ELR (cell line): ENCODE data around the gene ARSG.
A peak's percentile ranks its signal among the peaks of the same experiment; 100 is the strongest.

ENCODE experiments used
- DNase-seq: peaks from one replicate; pipeline ENCODE4 v3.0.0-alpha.2; 2015; ENCODE audit warnings: low read depth

Gene ARSG

GRCh38 chr17:68429881-68430280 is 138.6 kb downstream of the ARSG start:
- no peak for DNase-seq

GRCh38 chr17:68431045-68431608 is 139.8 kb downstream of the ARSG start:
- no peak for DNase-seq

DNA sequence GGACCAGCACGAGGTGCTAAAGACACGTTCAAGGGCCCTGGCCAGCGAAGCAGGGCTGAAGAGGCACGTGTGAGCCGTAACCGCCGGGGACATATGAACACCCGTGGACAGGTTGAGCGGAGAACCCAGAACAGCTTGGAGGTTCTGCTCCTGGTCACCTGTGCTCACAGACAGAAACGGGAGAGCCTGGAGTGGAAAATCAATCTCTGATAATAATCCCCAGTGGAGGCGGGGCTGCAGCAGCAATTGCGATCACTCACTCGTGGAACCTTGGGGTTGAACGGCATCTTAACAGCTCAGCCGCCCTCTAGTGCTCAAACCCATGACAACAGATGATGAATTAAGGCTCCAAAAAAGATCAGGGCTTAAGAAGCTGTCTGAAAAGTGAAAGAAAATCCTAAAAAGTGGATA is 140.4 kb downstream of the ARSG start:
- peak; percentile 58 for DNase-seq

- DNase-seq = no peak
Measured at GRCh38 chr17:68432086-68432864, 141.0 kb downstream of the ARSG start.

- DNase-seq = no peak
Measured at GRCh38 chr17:68433211-68433610, 141.9 kb downstream of the ARSG start.

DNA sequence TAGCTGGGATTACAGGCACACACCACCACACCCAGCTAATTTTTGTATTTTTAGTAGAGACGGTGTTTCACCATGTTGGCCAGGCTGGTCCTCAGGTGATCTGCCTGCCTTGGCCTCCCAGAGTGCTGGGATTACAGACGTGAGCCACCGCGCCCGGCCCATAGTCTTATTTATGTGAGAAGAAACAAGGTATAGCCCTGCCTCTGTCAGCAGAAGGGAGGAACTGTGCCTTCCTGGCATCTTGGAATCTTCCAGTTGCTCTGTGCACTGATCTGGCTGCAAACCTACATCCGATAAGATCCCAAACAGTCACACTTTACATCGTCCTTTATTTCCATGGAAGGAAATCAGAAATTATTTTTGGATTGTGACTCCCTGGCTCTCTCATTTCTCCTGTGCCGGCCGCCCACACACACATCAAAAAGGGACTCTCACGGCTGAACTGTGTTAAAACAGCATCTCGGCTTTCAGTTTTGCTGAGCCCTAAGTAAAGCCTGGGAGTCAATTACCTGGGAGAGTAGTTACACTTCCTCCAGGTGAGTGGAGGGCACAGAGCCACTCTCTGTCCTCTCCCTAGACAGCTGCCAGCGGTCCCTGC is 142.7 kb downstream of the ARSG start:
- no peak for DNase-seq

DNA sequence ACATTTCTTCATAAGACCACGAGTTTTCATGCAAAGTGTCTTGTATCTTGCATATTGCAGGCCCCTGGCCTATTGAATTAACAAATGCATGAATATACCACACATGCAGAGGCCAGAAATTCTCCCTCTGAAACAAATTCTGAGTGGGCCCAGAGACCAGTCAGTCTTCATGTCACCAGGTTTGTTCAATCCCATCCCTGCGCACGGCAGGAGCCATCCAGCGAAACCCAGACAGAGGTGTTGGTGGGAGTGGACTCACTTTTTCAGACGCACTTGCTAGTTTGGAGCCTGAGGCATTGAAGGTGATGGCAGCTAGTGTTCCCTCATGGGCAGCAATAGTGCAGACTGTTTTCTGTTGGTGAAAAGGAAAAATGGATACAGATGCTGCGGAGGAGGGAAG is 144.1 kb downstream of the ARSG start:
- DNase-seq = no peak

DNA sequence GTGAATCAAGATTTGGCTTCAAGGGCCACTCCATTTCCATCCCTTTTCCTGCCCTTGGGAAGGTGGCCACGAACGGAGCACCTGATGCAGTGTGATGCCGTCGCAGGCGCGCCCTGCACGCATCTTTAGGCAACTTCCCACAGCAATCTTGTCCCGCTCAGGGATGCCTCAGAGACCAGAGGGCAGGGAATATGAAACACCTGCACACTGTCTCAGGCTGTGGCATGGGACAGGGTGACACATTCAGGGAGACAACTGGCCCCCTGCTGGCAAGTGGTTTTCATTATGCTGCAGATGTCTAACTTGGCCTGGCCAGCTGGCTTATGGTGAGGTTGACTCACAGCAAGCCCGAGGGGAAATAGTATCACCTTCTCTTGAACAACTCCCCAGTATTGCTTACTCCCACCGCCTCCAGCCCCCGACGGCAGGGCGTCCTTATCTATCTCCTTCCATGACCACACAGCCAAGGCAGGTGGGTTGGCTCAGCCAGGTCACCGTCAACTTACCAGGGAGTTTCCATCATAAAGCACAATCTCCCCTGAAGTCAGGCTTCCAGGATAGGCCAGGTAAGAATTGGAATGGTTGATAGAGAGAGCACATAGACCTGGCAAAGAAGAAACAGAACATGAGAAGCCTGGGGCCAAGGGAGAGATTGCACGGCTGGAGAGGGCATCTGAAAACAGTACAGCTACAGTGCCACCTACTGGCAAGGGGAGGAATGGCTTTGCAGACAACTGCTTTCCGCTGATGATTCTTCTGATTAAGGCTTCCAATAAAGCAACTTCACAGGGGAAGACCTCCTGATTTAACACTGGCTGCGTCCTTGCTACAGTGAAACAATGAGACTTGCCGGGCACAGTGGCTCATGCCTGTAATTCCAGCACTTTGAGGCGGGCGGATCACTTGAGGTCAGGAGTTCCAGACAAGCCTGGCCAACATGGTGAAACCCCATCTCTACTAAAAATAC is 144.9 kb downstream of the ARSG start:
- peak; percentile 97 for DNase-seq

DNA sequence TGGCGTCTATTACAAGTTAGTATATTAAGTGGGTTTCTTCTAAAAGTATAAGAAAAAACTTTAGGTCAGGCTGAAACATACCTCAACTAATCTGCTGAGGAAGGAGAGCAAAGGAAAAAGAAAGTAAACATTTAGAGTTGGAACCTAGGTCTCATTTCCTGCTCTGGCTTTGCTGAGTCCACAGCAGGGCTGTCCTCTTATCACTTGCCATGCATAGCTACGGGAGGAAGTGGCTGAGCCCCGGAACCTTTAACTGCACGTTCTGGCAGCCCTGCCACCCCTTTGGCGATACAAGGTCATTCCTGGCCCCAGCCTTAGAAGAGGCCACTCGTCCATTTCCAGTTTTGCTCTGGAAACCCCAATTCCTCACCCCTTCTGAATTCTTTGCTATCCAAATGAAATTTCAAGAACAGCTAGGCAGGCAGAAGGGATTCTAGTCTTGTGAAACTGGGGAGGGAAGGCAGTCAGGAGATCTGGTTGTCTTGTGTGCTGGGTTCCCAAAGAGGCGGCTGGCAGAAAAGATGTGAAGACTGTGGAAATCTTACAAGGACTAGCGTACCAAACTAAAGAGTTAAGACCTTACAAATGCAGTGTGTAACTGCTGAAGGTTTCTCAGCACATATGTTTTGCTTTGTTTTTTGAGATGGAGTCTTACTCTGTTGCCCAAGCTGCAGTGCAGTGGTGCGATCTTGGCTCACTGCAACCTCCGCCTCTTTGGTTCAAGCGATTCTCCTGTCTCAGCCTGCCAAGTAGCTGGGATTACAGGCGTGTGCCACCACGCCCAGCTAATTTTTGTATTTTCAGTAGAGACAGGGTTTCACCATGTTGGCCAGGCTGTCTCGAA is 146.9 kb downstream of the ARSG start:
- DNase-seq = peak; percentile 28

- DNase-seq = no peak
Measured at GRCh38 chr17:68439656-68440290, 148.5 kb downstream of the ARSG start.

DNA sequence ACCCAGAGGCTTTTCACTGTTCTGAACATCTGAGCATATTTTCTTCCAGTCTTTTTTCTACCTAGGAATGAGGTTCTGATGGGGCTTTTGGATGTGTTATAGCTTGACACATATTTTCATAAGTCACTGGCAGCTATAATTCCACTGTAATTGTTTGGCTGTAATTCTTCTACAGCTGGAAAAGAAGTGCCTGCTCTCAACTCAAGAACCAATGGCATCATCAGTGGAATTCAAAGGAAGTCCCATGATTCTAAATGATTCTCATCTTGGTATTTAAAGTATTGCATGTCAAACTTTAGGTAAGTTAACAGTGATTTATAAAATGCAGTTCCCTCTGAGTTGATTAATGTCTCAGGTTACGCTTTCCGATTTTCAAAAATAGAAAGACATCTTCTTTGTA is 149.2 kb downstream of the ARSG start:
- no peak for DNase-seq

DNA sequence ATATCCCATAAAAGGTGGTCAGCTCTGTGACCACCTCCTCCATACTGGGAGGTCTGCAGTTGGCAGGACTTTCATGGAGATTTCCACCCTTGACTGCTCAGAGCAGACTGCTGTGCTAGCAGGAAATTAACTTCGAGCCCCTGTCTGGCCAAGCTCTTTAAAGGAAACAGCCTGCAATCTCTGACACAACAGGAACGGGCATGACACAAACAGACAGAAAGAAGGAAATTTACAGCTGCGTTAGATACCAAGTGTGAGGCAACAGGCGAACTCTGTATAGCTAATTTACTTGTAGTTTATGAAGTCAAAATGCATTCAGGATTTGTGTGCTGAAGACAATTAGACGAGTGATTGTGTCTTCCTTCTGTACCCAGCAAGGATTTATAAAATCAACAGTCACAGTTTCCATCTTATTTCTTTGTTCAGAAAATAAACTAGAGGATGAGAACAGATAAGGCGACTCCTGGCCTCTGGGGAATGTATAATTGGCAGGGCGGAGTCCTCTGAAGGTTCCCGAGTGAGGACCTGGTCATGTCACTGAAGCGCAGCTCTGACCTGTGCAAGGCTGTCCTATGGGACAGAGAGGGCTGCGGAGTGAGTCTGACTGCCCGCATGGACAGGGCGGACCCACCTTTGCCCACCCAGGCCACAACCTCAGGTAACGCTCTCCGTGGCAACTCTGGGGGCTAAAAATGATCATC is 149.9 kb downstream of the ARSG start:
- no peak for DNase-seq

DNA sequence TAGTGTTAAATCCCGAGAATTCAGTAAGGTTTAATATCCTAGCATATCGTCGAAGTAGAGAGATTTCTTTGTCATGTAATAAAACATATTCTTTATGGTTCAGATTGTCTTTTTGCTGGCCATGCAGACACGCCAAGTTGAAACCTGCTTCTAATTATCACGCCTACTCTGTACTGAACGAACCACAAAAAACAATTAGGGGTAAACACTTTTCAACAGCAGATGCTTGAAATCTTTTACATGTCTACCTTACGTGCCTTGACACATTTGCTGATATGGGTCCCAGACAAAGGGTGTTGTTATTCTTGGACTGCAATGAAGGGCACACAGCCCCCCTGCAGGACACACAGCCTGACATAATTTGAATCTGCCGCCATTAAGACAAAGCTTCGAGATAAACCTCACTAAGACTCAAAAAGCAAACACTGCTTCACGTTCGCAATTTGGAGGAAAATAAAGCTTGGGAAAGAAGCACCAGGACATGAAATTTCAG is 152.7 kb downstream of the ARSG start:
- DNase-seq = no peak

- DNase-seq = no peak
Measured at GRCh38 chr17:68445671-68446070, 154.4 kb downstream of the ARSG start.

DNA sequence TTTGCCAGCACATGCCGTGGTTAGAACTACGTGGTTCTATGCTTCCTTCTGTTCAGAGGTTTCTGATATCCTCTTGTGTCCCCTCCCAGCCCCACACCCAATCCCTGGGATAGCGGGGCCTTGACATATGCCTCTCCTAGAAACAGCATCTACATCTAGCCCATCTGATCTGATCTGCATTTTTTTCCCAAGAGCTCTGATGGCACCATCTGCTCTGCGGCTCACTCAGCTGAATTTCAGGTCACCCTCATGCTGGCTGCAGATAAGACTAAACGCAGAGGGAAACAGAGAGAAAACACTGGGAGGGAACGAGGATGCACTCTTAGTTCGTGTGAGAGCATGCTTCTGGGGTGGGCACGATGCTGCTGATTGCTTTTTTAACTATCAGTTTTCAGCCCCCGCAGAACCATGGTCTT is 155.3 kb downstream of the ARSG start:
- DNase-seq = no peak

- no peak for DNase-seq
Measured at GRCh38 chr17:68449021-68449739, 157.9 kb downstream of the ARSG start.

DNA sequence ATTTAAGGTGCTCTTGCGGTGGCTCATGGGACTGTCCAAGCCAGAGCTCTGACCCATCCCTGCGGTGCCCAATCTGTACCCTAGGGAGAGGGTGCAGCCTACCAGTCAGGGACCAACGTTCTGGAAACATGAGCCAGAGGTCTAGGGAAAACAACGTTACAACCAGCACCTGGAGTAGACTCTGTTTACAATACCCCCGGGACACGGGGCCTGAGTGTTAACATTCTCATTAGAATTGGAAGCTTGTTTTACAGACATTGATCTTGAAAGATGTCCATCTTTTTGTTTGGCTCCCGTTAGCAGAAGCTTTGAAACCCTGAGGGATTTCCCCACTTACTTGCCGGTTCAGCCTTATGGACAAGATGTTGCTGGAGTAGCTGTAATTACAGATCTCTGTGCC is 159.1 kb downstream of the ARSG start:
- DNase-seq = no peak

DNA sequence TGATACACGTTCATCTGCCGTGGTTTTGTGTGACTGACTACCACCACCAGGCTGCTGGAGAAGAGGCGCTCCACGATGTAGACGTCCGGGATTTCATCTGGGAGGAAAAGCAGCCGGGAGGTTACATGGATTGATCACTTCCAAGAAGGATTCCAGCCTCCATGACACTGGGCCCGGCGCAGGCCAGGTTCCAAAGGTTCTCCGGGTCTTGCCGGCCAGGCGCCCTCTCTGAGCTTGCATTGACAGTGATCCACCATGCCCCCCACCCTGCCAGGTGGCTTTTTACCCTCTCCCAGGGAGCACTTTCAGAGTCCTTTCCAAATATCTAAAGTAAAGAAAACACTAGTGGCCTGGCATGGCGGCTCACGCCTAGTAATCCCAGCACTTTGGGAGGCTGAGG is 159.5 kb downstream of the ARSG start:
- no peak for DNase-seq

- DNase-seq = no peak
Measured at GRCh38 chr17:68451670-68452354, 160.5 kb downstream of the ARSG start.
